ENCODE data around the gene C10orf90.

The C10orf90 gene

GRCh38 chr10:126670056-126670894 lies at the start of gene C10orf90:
Gene C10orf90 (minus strand): TSS chr10:126670693. CDS start chr10:126670480, 213 bp downstream.
- no peak for DNase-seq

- no peak for DNase-seq
These were observed 45.9 kb upstream of the C10orf90 start for GRCh38 chr10:126716366-126716765.

GRCh38 chr10:126713594-126713993 lies 43.1 kb upstream of the C10orf90 start:
- no peak for DNase-seq

- no peak for DNase-seq
These were observed 42.2 kb upstream of the C10orf90 start for GRCh38 chr10:126712681-126713080.

- DNase-seq, result no peak
These were observed 35.6 kb upstream of the C10orf90 start for GRCh38 chr10:126705951-126706565.

GRCh38 chr10:126705131-126705530 lies 34.6 kb upstream of the C10orf90 start:
- no peak for DNase-seq

GRCh38 chr10:126704649-126705048 lies 34.2 kb upstream of the C10orf90 start:
- no peak for DNase-seq

GRCh38 chr10:126702181-126702580 lies 31.7 kb upstream of the C10orf90 start:
- DNase-seq, result no peak

GRCh38 chr10:126701526-126701925 lies 31.0 kb upstream of the C10orf90 start:
- DNase-seq, result no peak

- no peak for DNase-seq
These were observed 26.2 kb upstream of the C10orf90 start for GRCh38 chr10:126696684-126697083.

- DNase-seq, result no peak
These were observed 21.0 kb upstream of the C10orf90 start for GRCh38 chr10:126691456-126691855.

- DNase-seq, result no peak
These were observed 20.0 kb upstream of the C10orf90 start for GRCh38 chr10:126690534-126690933.

- no peak for DNase-seq
These were observed 19.0 kb upstream of the C10orf90 start for GRCh38 chr10:126689461-126689994.

GRCh38 chr10:126687121-126687606 lies 16.7 kb upstream of the C10orf90 start:
- no peak for DNase-seq

- DNase-seq, result no peak
These were observed 16.2 kb upstream of the C10orf90 start for GRCh38 chr10:126686719-126687118.

GRCh38 chr10:126686268-126686667 lies 15.8 kb upstream of the C10orf90 start:
- no peak for DNase-seq

GRCh38 chr10:126685756-126686155 lies 15.3 kb upstream of the C10orf90 start:
- DNase-seq, result no peak

GRCh38 chr10:126684171-126684745 lies 13.8 kb upstream of the C10orf90 start:
- DNase-seq, result no peak

- no peak for DNase-seq
These were observed 13.0 kb upstream of the C10orf90 start for GRCh38 chr10:126683466-126683865.

GRCh38 chr10:126675656-126676438 lies 5.4 kb upstream of the C10orf90 start:
- DNase-seq, result no peak

GRCh38 chr10:126674741-126675515 lies 4.4 kb upstream of the C10orf90 start:
- no peak for DNase-seq

GRCh38 chr10:126673565-126673964 lies 3.1 kb upstream of the C10orf90 start:
- DNase-seq, result no peak

Data from KG1 (cell line).